ELF-1 (cell line): ENCODE results near the gene CDH16.
"Not testable (repeated sequence)": the region's sequence is repeated elsewhere in the genome, so short reads cannot be mapped to it uniquely, and the experiment has no call there.

Experiments
- DNase-seq: peaks from one replicate; pipeline ENCODE4 v3.0.0-alpha.2; 2016; ENCODE audit warnings: low read depth, low spot score

CDH16 gene

GRCh38 chr16:66910175-66910940 is 8.3 kb downstream of the CDH16 start:
- DNase-seq: no peak

DNA sequence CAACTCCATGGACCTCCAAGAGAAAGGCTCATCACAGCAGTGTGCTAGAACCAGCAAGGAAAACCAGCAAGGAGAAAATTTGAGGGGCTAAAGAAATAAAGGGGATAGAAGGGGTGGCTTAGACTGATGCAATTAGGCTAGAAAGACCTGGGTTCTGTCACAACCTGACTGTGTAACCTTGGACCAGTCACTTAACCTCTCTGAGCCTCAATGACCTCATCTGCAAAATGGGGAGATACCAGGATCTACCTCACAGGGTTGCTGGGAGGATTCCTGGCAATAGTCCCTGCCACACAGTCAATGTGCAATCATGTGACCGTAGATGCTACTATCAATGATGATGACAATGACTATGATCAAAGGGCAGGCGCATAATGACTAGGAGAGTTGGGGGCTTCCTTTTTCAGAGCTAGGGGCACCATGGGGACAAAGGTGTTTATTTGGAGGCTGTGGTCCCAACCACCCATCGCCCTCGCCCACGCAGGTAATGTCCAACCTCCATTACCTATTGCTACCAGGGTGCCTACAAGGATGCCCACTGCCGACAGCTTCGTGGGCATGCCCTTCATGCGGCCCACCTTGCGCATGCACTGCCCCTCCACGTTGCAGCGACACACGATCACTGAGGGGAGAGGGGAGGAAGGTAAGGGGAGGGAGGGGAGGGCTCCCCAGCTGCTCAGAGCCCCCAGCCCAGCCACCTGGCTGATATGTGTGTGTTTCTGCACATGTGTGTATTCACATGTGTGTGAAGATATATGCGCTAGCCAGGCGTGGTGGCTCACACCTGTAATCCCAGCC is 9.7 kb downstream of the CDH16 start:
- no peak for DNase-seq

DNA sequence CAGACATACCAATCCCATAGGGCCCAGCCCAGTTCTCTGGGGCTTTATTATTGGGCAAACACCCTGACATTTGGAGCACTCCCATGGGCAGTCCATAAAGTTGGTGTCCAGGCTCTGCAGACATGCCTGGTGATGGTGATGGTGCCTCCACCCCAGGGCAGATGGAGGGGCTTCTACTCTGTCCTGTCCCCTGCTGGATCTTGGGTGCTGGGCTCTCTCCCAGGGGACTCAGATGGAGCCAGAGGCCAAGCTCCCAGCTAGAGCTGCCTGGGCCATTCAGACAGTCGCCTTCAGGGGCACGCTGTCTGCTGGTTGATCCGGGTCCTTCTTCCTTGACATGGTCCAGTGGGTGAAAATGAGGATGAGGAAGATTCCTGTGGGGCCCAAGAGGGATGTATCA is 10.6 kb downstream of the CDH16 start:
- DNase-seq: no peak

GRCh38 chr16:66906916-66907836 is 11.5 kb downstream of the CDH16 start:
- no peak for DNase-seq

GRCh38 chr16:66905633-66906539 is 12.8 kb downstream of the CDH16 start:
- DNase-seq: no peak

DNA sequence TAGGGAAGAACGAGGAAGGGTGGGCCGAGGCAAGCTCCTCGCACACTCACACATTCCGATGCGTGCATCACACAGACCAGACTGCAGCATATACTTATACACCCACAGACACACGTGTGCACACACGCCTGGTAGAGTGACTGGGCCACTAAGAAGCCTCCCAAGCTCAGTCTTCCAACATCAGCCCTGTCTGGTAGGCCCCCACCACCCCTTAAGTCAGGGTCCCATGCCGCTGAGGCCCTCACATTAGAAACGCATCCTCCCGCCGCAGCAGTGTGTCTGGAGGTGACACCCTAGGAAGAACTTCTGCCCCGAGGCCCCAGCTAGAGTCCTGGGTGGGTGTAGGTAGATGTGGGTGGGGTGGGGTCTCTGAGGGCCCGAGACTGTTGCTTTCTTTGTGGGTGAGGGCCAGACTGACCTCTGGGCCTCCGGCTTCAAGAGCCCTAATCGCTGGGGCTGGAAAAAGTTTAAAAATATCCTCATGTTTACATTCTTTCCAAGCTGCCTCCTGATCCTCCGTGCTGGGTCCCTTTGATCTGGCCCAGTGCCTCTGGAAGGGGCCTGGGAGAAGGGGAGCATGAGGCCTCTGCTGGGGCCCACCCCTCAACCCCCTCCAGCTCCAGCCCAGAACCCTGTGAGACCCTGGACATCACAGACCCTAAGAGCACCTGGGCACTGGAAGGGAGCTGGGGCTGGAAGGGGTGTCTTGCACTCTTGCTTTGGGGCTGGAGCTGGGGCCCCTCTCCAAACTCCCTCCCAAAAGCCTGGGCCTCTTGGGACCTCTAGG is 13.6 kb downstream of the CDH16 start:
- no peak for DNase-seq

- DNase-seq: no peak
These were observed 14.2 kb downstream of the CDH16 start for GRCh38 chr16:66904428-66904845.

GRCh38 chr16:66903544-66904427 is 14.9 kb downstream of the CDH16 start:
- no peak for DNase-seq

DNA sequence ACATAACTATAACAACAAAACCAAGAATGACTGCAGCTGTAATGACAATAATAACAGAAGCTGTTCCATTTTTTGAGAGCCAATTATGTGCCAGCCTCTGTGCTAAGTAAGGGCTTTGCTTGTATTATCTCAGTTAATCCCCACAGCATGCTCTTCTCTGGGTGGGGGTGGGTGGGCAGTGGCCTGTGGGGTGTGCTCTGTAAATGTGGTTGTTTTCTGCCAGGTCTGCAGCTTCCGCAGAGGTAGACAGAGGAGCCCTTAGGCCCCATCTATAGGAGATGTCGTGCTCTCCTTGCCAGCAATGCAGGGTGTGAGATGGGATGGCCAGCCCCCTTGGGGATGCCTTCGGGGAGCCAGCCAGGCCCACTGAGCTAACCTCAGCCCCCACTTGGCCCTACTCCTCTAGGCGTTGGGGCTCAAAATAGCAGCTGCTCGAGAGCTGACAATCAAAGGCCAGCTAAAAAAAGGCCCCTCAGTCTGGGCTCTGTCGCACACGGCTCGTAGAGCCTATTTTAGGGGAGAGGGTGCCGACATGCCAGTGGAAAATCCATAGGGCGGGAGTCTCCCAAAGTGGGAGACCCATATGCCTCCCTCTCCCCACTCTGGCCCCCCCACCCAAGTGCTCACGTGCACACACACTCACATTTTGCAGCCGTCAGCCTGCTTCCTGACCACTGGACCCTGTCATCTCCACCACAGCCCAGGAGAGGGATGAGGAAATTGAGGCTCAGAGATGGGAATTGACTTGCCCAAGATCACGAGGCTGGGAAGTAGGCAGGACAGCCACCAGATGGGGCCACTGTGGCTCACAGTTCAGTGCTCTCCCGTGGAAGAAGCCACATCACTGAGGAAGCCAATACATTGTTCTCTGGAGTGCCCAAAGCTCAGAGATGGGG is 15.8 kb downstream of the CDH16 start:
- DNase-seq: no peak

DNA sequence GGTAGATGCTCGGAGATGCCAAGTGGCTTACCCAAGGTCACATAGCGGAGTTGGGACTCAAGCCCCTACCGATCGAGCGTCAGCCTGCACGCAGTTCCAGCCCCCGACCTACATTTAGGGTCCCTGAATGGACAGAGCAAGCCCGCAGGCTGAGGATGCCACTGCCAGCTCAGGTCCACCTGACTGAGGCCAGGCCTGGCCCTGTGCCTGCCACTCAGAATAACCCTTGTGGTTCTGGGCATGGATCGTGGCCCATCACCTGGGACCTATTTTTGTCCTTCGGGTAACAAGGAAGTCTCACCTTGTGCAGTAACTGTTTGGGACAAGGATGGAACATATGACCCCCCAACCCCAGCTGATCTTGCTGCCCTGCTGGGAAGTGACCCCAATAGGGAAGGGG is 17.1 kb downstream of the CDH16 start:
- no peak for DNase-seq

- DNase-seq: no peak
These were observed 17.8 kb downstream of the CDH16 start for GRCh38 chr16:66900721-66901441.

GRCh38 chr16:66899945-66900710 is 18.6 kb downstream of the CDH16 start:
- peak; percentile 51 for DNase-seq

- DNase-seq: no peak
These were observed 19.3 kb downstream of the CDH16 start for GRCh38 chr16:66899310-66899944.

- DNase-seq: no peak
These were observed 19.8 kb downstream of the CDH16 start for GRCh38 chr16:66898933-66899309.

DNA sequence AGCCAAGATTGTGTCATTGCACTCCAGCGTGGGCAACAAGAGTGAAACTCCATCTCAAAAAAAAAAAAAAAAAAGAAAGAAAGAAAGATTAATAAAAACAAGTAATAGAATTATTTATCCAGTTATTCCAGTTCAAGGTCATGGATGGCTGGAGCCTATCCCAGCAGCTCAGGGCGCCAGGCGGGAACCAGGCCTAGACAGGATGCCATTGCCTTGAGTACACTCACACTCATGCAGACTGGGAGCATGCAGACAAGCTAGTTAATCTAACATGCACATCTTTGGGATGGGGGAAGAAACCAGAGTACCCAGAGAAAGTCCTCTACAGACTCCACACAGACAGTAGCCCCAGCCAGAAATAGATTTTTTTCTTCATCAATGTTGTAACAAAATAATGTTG is 20.5 kb downstream of the CDH16 start:
- DNase-seq: no peak

DNA sequence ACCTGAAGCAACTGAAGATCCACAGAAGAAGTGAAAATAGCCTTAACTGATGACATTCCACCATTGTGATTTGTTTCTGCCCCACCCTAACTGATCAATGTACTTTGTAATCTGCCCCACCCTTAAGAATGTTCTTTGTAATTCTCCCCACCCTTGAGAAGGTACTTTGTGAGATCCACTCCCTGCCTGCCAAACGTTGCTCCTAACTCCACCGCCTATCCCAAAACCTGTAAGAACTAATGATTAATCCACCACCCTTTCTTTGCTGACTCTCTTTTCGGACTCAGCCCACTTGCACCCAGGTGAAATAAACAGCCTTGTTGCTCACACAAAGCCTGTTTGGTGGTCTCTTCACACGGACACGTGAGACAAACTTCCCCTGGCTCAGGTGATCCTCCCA is 22.0 kb downstream of the CDH16 start:
- not testable (repeated sequence) for DNase-seq
